ENCODE results near the gene CDK1.
A peak's percentile ranks its signal among the peaks of the same experiment; 100 is the strongest.

The CDK1 gene

DNA sequence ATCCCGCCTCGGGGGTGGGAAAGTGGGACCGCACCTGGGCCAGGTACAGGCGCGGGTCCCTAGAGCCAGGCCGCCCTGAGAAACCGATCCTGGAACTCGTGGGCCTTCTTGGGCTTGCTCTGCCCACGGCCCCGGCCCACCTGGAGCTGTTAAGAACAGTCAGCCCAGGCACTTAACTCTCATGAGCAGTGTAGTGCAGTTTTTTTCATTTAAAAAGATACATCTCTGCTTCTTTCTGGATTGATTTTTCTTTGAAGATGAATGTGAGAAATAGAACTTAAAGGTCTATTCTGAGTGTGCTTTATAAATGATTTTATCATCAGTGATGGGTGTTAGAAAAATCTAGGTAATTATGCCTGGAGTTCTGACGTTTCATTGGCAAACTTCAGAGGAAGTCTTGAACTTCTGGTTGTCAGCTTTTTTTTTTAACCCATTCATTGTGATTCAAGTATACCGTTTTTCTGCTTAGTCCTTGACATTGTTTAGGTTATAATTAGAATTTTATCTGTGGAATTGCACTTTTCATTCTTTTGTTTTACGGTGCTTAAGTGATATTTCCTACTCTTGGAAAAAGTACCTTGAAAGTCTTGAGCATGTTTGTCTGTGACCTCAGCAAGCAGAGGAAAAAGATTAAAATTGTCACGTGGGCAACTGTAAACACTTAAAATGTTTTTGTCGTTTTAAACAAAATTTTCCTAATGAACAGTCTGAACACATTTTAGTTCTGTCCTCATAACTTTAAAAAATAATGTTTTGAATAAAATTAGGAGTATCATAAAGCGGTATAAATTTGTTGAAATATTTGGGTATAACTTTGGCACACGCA is 906 bp downstream of the CDK1 start:
- no peak for DNase-seq

DNA sequence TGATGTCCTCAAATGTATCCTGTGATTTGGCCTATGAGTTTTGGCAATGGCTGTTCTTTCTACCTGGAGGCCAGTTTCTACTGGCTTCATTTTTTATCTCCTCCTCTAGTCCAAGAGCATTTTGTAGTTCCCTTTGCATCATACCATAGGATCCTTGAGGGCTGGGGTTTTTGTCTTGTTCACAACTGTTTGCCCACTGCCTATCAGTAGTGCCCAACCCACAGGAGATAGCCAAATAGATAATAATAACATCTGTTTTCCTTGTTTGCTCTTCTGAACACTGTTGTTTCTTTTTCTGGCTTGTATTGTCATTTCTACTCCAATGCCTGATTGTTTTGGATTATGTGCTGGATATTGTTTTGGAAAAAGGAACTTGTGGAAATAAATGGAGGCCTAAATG is 3.4 kb downstream of the CDK1 start:
- no peak for DNase-seq

DNA sequence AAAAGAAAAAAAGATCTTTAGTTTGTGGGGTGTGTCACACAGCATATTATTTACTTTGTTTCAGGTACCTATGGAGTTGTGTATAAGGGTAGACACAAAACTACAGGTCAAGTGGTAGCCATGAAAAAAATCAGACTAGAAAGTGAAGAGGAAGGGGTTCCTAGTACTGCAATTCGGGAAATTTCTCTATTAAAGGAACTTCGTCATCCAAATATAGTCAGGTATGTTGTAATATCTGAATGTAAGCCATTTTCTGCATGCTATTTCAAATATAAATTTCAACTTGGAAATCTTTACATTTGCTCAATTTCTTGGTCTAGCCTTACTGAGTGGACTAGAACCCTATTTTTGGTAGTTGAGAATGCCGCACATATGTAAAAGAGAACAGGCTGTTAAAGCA is 6.4 kb downstream of the CDK1 start:
- peak; percentile 68 to 71 for DNase-seq

- DNase-seq, result no peak
These were observed 10.3 kb downstream of the CDK1 start for GRCh38 chr10:60788544-60788943.

GRCh38 chr10:60789340-60789739 is 11.1 kb downstream of the CDK1 start:
- DNase-seq, result no peak

DNA sequence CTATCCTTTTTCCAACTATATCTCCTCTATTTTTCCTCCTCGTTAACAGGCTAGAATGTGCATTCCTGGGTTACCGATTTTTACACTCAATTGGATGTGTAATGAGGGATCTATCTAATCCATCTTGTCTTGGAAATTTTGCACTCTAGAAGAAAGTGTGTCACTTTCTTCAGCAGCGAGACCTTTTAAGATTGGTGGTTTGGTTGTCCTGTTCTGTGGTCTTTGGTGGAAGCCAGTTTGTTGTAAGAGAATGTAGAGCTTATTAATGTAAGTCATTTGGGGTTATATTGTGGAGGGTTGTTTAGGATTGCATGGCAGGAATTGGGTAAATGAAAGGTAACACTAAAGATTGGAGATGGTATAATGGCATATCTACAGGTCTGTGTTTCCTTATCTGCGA is 16.7 kb downstream of the CDK1 start:
- DNase-seq, result no peak

DNA sequence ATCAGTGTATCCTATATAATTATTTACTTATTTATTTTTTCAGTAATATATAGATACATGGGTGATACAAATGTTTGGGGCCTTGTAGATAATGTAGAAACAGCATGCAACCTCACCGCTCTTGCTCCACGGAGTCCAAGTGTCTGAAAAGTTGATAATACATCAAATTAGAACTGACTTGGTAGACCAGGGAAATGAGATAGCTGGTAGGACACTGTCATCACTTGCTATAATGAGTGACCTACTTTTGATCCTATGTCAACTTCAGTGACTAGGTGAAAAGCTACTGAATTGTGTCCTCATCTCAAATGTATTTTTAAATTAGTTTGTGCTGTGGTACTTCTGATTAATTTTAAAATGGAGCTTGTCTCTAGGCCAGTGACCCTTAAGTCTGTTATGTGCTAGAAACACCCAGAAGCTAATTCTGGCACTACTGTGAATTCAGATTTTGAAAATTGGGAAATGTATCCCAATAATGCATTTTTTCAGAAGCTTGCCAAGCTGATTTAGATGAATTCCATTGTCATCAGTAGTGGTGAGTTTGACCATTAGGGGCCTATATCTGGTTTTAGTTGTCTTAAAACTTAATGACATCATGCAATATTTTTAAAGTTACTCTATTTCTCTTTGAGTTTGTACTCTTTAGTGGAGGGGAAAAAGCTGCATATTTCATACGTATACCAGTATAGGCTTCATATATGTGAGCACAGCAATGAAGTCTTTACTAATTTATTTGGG is 17.4 kb downstream of the CDK1 start:
- no peak for DNase-seq

GRCh38 chr10:60796481-60796880 is 18.2 kb downstream of the CDK1 start:
- DNase-seq, result no peak

DNA sequence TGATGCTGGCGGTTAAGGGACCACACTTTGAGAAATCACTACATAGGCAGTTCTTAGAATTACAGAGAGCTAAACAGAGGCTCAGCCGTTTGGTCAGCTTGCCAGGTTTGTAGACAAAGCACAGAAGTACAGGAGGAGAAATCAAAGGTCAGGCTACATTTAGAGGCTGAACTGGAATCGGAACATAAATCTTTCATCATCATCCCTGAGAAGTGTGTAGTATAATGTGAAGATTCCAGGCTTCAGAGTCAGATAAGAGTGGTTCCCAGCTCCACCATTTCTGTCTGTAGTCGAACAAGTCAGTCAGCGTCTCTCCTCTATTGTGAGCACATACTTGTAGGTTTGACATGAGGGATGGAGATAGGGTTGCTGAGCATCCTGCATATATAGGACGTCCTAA is 18.9 kb downstream of the CDK1 start:
- DNase-seq, result no peak

DNA sequence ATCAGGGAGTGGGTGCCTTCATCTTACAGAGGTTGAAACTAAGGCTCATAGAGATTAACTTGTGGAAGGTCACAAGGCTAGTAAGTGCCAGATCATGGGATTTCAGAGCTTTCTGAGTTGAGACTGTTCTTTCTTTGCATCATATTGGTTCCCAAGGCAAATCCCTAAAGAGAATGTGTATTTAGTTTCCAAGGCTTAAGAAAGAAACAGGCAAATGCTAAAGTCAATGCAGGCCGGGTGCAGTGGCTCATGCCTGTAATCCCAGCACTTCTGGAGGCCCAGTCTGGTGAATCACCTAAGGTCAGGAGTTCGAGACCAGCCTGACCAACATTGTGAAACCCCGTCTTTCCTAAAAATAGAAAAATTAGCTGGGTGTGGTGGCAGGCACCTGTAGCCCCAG is 19.8 kb downstream of the CDK1 start:
- DNase-seq, result no peak

- DNase-seq, result no peak
These were observed 20.6 kb downstream of the CDK1 start for GRCh38 chr10:60798870-60799269.

- DNase-seq, result no peak
These were observed 21.8 kb downstream of the CDK1 start for GRCh38 chr10:60799971-60800650.

DNA sequence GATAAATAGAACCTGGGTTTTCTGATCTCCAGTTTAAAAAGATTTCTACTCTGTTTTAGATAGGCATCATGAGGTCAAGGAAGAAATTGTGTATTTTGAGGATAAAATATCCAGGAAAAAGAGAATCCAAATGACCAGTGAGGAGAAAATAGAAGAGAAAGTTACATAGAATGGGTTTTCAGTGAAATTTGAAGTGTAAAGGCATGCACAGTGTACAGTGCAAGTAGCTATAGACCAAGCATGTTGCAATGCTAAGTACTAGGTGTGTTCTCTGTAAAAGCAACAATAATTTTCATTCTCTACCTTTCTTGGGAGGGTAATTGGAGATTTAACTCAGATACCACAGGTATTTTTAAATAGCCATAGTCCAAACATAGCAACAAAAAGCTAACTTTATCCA is 22.6 kb downstream of the CDK1 start:
- no peak for DNase-seq

DNA sequence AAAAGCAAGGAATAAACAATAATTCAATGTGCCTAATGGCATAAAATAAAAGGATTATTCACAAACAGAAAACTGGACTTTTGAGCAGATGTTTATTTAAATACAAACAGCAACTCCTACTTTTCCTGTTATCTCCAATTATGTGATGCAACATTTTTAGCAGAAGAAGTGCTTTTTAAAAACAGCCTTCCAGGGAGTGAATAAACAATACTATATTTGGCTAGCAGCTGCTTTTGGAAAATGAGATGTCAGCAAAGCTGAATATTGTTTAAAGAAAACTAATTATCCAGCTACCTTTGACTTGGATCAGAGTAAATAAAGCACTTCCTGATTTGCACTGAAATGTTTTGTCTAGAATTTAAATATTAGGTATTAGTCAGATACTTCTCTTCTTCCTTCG is 23.2 kb downstream of the CDK1 start:
- DNase-seq, result no peak

DNA sequence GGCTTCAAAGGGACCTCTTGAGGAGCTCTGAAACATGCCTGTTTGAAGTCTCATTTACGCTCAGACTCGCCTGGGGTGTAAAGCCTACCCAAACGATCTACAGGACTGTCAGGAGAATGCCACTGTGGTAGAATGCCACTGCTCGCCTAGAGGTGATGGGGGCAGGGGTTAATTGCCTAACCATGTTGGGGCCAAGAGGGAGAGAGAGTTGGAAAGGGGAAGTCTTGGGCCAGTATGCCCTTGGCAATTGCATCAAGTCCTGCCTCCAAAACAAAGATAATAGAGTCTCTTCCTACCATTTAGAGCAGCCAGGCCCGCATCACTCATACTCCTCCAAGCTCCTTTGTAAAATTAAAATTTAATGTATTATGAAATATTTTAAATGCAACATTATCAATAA is 25.2 kb downstream of the CDK1 start:
- DNase-seq, result no peak

- DNase-seq, result no peak
These were observed 25.6 kb downstream of the CDK1 start for GRCh38 chr10:60803865-60804264.

DNA sequence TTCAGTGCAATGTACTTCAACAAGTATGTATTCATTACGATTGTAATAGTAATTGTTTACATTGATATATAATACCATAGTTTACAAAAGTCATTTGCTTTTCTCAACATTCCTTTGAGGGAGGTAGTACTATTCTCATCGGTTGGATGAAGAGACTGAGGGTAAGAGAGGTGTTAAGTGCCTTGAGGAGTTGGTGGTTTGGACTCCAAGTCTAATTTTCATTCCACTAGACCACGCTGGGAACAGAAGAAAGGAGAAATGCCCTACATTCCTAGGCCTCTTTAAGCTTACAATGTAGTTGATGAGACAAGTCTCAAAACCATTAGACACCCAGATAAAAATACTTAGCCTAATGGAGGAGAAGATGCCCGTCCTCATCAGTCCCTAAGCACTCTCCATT is 28.6 kb downstream of the CDK1 start:
- no peak for DNase-seq

GRCh38 chr10:60807499-60807898 is 29.2 kb downstream of the CDK1 start:
- no peak for DNase-seq

GRCh38 chr10:60808036-60808435 is 29.8 kb downstream of the CDK1 start:
- DNase-seq, result no peak

DNA sequence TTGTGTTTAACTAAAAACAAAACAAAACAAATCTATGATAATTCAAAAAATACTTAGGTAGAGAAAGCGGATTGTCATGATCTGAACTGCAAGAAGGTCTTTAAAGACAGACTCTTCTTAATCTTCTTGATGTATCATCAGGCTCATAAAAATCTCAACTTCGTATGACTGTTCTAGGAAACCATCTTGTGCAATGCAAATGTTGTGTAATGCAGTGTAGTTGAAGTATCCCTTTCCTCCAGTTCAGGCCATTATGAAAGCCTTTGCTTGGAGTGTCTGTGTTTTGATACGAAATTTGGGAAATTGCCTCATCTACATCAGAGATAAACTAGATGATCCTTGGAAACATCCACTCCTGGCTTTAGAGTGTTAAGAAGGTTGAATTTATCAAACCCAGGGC is 30.9 kb downstream of the CDK1 start:
- peak; percentile 90 to 97 for DNase-seq

GRCh38 chr10:60810437-60811182 is 32.3 kb downstream of the CDK1 start:
- peak; percentile 62 to 81 for DNase-seq

DNA sequence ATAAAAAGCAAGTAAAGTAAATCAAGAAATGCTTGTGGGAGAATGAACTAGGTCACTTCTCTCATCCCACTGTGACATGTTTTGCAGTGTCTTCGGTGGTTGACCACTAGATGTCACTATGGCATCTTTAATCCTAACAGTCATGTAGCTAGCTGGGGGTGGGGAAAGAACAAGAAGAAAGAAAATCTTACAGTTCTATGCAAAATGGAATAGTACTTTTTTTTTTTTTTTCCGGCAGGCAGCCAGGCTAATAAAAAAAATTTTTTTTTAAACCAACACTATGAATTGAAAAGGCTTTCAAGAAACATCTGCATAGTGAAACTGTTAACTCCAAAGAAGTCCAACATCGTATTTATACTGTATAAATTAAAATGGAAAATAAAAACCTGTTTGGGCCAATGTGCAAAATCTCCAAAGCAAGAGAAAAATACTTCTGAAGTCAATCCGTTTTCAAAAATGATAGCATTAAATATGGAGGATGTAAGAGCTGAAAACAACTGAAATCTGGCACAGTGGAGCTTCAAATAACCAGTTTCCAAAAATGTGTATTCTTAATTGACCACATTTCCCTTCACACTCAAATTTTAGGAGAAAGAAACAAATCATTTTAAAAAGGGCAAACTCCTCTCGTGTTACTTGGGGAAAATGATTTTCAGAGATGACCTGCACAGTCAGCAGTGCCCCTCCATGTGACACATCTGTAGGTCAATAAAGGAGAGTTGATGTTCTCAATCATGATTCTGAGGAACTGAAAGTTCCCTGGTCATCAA is 38.5 kb downstream of the CDK1 start:
- peak; percentile 67 to 83 for DNase-seq

Data from inflammatory macrophage treated with lipopolysaccharide for 1 hour (primary cell).